Measurements from ENCODE around the gene FBXL16.
A peak's percentile ranks its signal among the peaks of the same experiment; 100 is the strongest.

The FBXL16 gene

DNA sequence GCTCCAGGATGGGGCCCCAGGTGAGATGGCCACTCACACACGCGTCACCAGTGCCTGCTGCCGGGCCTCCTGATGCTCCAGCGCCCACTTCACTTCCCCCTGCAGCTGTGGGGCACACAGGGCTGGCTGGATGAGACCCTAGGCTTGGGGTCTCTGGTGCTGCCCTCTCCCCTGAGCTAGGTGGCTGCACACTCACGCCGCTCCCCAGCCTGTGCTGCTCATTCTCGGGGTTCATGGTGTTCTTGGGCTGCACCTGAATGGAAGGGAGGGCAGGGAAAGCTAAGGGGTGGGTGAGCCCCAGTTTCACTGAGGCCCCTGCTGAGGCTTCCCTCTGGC is 19.4 kb upstream of the FBXL16 start:
- H3K36me3 ChIP-seq (ENCODE audit: control insufficient read depth, insufficient read depth, low read length), result no peaks in the 10 kb centered on the region
- no peak overlapping the region for H3K27ac ChIP-seq (ENCODE audit: low read depth, low read length)
- no peak overlapping the region for H3K9ac ChIP-seq (ENCODE audit: low read length)
- H3K4me1 ChIP-seq (ENCODE audit: control insufficient read depth, insufficient read depth, low read length), result peaks cover 4% of the 10 kb centered on the region
- no peak overlapping the region for H3K4me3 ChIP-seq (ENCODE audit: low read length)
- H3K27me3 ChIP-seq (ENCODE audit: control insufficient read depth, insufficient read depth, low read length), result peaks cover 17% of the 10 kb centered on the region

DNA sequence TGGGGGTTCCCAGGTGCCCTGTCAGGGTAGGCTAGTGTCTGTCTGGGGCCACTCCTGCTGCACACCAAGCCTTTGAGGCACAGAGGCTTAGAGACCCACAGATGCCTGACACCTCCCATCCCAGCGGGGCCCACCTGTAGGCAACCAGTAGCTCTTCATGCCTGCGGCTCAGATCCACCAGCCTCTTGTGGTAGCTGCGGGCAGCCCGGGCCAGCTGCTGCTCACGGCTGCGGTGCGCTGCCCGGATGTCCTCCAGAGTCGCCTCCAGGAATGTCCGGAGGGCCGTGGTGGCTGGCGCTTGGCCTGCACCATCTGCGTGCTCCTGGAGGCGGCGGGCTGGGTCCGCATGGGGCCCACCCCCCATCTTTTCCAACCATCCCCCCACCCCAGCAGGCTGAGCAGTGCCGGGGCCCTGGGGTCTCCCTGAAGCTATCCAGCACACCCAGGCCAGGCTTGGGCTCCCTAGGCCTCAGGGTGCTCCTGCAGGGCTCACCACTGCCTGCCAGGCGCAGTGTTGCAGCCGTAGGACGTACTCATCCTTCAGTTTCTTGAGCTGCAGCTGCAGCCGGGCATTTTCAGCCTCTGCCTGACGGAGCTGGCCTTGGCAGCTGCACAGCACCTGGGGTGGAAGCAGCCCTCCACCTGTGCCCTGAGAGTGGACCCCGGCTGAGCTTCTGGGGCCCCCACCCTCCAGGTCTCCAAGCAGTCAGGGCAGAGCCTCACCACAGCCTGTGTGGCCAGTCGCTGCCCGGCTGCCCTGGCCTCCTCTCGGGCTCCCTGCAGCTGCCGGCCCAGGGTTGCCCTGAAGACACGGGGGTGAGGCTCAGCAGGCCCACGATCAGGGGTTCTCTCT is 18.8 kb upstream of the FBXL16 start:
- Histone ChIP-seq H3K4me3 (ENCODE audit: low read length) (no peak overlapping the region), H3K27me3 (ENCODE audit: control insufficient read depth, insufficient read depth, low read length) (peaks cover 17% of the 10 kb centered on the region), H3K9ac (ENCODE audit: low read length) (no peak overlapping the region), H3K36me3 (ENCODE audit: control insufficient read depth, insufficient read depth, low read length) (no peaks in the 10 kb centered on the region), H3K4me1 (ENCODE audit: control insufficient read depth, insufficient read depth, low read length) (peaks cover 8% of the 10 kb centered on the region), H3K27ac (ENCODE audit: low read depth, low read length) (no peak overlapping the region)

DNA sequence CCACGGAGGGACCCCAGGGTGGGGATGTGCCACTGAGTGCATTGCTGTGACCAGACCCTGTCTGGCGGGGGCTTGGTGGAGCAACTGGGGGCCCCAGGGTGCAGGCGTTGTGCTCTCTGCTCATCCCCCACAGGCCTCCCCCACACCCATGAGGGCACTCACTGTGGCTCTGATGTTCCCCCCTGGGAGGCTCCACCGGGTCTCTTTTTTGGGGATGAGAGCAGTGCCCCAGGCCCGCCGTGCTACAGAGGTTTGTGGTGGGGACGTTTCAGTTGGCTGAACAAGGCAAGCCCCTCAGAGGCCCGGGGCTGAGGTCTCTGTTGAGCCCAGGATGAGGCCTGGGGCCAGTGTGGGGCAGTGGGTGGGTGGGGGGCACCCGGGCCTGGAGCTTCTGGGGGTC is 18.1 kb upstream of the FBXL16 start:
- H3K4me1 ChIP-seq (ENCODE audit: control insufficient read depth, insufficient read depth, low read length), result peaks cover 8% of the 10 kb centered on the region
- no peak overlapping the region for H3K4me3 ChIP-seq (ENCODE audit: low read length)
- peaks cover 17% of the 10 kb centered on the region for H3K27me3 ChIP-seq (ENCODE audit: control insufficient read depth, insufficient read depth, low read length)
- no peak overlapping the region for H3K27ac ChIP-seq (ENCODE audit: low read depth, low read length)
- no peaks in the 10 kb centered on the region for H3K36me3 ChIP-seq (ENCODE audit: control insufficient read depth, insufficient read depth, low read length)
- H3K9ac ChIP-seq (ENCODE audit: low read length), result no peak overlapping the region

DNA sequence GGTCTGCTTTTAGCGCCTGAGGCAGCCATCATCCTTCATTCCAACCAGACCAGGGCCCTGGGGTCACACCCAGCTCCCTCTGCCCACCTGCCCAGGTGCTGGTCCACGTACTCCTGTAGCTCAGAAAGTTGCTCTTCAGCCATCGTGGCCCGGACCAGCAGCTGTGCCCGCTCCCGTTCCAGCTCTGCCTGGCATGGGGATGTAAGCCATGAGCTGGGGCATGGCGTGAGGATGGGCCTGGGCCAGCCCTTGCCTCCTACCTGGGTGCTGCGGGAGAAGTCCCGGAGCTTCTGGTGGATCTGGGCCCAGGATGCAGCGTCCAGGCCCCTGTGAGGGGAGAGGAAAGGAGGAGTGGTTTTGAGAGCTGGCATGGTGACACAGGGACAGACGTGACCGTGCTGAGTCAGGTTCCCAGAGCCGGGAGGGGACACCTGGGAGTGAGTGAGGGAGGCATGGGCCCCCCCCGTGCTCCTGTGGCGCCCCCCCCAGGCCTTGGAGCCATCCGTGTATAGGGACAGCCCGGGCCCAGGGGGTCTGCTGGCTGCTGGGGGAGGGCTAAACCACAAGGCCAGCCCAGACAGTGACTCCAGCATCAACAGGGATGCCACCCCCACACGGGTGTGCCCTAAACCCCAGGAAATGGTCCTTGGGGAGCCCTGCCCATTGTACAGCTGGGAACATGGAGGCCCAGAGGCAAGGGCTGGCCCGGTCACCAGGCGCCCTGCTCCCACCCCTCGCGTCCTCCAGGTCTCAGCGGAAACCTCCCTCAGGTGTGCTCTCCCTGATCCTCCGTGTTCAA is 17.4 kb upstream of the FBXL16 start:
- Histone ChIP-seq H3K9ac (ENCODE audit: low read length) (no peak overlapping the region), H3K4me3 (ENCODE audit: low read length) (no peak overlapping the region), H3K4me1 (ENCODE audit: control insufficient read depth, insufficient read depth, low read length) (peaks cover 8% of the 10 kb centered on the region)

DNA sequence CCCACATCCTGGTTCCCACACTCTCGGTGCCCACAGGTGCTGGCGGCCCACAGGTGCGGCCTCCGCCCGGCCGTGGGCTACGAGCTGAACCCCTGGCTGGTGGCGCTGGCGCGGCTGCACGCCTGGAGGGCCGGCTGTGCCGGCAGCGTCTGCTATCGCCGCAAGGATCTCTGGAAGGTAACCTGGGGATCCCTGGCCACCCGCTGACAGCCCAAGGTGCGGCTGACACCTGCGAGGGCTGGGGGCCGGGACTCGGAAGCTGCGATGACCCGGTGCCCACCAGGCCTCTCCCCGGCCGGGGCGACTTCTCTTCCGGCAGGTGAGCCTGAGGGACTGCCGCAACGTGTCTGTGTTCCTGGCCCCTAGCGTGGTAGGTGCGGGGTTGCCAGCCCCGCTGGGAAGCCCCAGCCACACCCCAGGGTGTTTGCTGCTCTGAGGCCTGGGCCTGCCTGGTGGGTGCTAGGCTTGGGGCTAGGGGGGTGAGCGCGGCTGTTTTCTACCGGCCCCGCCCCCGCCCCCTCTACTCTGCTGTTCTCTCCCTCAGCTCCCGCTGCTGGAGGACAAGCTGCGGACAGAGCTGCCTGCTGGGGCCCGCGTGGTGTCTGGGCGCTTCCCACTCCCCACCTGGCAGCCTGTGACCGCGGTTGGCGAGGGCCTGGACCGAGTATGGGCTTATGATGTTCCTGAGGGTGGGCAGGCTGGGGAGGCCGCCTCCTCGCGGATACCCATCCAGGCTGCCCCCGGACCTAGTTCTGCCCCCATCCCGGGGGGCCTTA is 16.4 kb upstream of the FBXL16 start:
- H3K4me3 ChIP-seq (ENCODE audit: low read length), result peak overlapping the region; percentile 92
- H3K36me3 ChIP-seq (ENCODE audit: control insufficient read depth, insufficient read depth, low read length), result no peaks in the 10 kb centered on the region
- H3K4me1 ChIP-seq (ENCODE audit: control insufficient read depth, insufficient read depth, low read length), result peaks cover 8% of the 10 kb centered on the region
- peak overlapping the region; percentile 87 for H3K27ac ChIP-seq (ENCODE audit: low read depth, low read length)
- no peak overlapping the region for H3K9ac ChIP-seq (ENCODE audit: low read length)
- H3K27me3 ChIP-seq (ENCODE audit: control insufficient read depth, insufficient read depth, low read length), result peaks cover 11% of the 10 kb centered on the region

More for the DNA sequence above, 17.4 kb upstream of the FBXL16 start:
- Histone ChIP-seq H3K27ac (ENCODE audit: low read depth, low read length) (no peak overlapping the region), H3K27me3 (ENCODE audit: control insufficient read depth, insufficient read depth, low read length) (peaks cover 17% of the 10 kb centered on the region), H3K36me3 (ENCODE audit: control insufficient read depth, insufficient read depth, low read length) (no peaks in the 10 kb centered on the region)

DNA sequence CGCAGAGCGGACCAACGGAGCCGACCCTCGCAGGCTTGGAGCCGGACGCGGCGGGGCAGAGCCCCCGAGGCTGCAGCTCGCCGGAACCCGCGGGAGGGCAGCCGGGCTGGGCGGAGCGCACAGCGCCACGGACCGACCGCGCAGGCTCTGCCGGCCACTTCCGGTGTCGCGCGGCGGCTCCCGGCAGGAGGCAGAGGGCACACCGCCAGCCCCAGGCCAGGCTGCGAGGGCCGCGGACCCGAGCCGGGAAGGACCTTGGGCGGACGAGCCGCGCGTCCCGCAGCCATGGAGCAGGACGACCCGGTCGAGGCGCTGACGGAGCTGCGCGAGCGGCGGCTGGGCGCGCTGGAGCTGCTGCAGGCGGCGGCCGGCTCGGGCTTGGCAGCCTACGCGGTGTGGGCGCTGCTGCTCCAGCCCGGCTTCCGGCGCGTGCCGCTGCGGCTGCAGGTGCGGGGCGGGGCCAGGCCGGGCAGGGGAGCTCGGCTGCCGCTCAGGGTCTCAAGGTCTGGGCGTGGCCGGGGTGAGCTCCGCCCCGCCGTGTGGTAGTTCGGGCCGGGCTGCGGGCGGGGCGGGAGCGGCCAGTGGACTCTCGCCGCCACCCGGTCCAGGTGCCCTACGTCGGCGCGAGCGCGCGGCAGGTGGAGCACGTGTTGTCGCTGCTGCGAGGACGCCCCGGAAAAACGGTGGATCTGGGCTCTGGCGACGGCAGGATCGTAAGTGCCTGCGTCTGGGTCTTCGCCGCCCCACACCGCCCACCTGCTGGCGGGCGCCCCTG is 15.6 kb upstream of the FBXL16 start, which contains the start of gene ANTKMT:
ANTKMT (plus strand) TSS at position 157 of the 775 bp plus-strand sequence; CDS start at position 286, 129 bp downstream.
- Histone ChIP-seq H3K36me3 (ENCODE audit: control insufficient read depth, insufficient read depth, low read length) (no peaks in the 10 kb centered on the region), H3K27me3 (ENCODE audit: control insufficient read depth, insufficient read depth, low read length) (peaks cover 11% of the 10 kb centered on the region), H3K27ac (ENCODE audit: low read depth, low read length) (peak within 1 kb of the TSS; percentile 87), H3K9ac (ENCODE audit: low read length) (peak within 1 kb of the TSS; percentile 70), H3K4me3 (ENCODE audit: low read length) (peak within 1 kb of the TSS; percentile 92), H3K4me1 (ENCODE audit: control insufficient read depth, insufficient read depth, low read length) (peaks cover 10% of the 10 kb centered on the region)

DNA sequence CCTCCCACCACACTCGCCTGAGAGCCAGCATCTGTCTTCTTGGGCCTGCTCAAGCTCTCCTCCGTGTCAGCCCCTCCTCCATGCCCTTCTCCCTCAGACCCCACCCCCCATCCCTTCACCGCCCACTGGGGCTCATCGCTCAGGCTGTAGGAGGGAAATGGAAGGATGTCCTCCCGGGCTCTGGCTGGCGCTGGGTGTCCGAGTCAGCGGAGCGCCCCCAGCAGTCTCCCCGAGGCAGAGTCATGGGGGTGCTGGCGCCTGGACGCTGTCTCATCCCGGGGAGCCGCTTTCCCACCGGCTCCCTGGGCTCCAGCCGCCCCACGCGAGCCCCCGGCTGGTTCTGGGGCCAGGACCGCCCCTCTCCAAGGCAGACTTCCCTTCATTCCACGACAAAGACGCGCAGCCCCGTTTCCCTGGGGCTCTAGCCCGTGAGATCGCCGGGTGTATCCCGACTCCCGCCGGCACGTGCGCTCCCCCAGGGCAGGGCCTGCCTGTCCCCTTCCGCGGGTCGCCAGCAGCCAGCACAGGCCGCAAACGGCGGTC is 14.9 kb upstream of the FBXL16 start:
- peak overlapping the region; percentile 87 for H3K27ac ChIP-seq (ENCODE audit: low read depth, low read length)
- peaks cover 15% of the 10 kb centered on the region for H3K4me1 ChIP-seq (ENCODE audit: control insufficient read depth, insufficient read depth, low read length)
- peak overlapping the region; percentile 92 for H3K4me3 ChIP-seq (ENCODE audit: low read length)
- no peaks in the 10 kb centered on the region for H3K36me3 ChIP-seq (ENCODE audit: control insufficient read depth, insufficient read depth, low read length)
- H3K9ac ChIP-seq (ENCODE audit: low read length), result peak overlapping the region; percentile 70
- H3K27me3 ChIP-seq (ENCODE audit: control insufficient read depth, insufficient read depth, low read length), result peaks cover 13% of the 10 kb centered on the region

DNA sequence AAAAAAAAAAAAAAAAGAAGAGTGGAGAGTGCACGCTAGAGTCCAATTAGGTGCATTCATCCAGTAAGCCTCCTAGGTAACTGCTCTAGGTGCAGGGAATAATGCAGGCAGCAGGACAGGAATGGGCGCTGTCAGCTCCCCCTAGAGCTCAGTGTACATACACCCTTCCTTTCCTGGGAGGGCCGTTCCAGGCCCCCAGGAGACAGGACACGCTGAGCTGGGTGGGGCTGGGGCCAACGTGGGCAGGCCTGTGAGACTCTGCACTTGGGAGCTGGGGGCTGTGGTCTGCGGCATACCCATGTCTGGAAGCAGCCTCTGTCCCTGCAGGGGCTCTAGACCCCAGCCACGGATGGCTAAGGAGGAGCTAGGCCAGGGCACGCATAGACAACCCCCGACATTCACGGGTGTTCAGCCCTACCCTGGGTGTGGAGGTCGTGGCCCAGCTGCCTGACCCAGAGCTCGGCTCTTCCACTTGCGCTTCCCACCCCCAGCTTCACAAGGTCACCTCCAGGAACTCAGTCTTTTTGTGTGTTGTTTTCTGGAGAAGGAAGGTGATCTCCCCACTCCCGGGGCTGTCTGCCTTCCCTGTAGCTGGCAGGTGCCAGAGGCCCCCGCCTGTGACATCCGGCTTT is 14.3 kb upstream of the FBXL16 start:
- H3K4me3 ChIP-seq (ENCODE audit: low read length), result peak overlapping the region; percentile 92
- H3K27ac ChIP-seq (ENCODE audit: low read depth, low read length), result peak overlapping the region; percentile 87

DNA sequence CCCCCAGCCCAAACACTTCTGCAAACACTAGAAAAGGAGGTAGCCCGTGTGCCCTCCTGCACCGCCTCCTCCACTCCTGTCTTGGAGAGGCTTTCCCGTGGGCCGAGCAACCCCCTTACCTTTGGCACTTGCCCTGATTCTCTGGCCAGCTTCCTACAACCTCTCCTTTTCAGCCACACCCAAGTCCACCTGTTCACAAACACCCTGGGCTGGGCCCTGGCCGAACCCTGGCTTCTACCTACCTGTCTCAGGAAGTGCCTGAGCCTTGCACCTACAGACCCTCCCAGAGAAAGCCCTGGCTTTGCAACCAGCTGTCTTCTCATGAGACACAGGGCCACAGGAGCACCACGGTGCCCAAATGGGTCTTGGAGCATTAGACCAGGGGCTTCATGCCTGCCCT is 13.3 kb upstream of the FBXL16 start:
- Histone ChIP-seq H3K27me3 (ENCODE audit: control insufficient read depth, insufficient read depth, low read length) (peaks cover 10% of the 10 kb centered on the region), H3K4me1 (ENCODE audit: control insufficient read depth, insufficient read depth, low read length) (peaks cover 15% of the 10 kb centered on the region), H3K9ac (ENCODE audit: low read length) (no peak overlapping the region), H3K4me3 (ENCODE audit: low read length) (no peak overlapping the region), H3K27ac (ENCODE audit: low read depth, low read length) (no peak overlapping the region), H3K36me3 (ENCODE audit: control insufficient read depth, insufficient read depth, low read length) (no peaks in the 10 kb centered on the region)

More for the DNA sequence above, 14.3 kb upstream of the FBXL16 start:
- Histone ChIP-seq H3K36me3 (ENCODE audit: control insufficient read depth, insufficient read depth, low read length) (no peaks in the 10 kb centered on the region), H3K9ac (ENCODE audit: low read length) (peak overlapping the region; percentile 70), H3K27me3 (ENCODE audit: control insufficient read depth, insufficient read depth, low read length) (peaks cover 10% of the 10 kb centered on the region), H3K4me1 (ENCODE audit: control insufficient read depth, insufficient read depth, low read length) (peaks cover 15% of the 10 kb centered on the region)

DNA sequence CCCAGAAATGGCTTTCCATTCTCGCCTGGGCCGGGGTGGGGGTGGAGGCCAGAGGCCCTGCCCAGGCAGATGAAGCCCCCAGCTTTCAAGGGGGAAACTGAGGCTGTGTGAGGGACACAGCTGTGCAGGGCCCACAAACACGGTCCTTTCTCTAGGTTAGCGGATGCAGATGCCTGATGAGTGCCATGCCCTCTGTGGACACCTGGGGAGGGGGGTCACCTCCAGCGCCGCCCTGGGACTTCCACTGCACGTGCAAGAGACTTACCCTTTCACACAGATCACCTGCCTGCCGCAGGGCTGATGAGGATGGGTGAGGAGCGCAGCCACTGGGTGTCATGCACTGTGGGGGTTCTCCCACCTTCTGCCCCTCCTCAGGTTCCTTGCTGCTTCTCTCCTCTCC is 12.8 kb upstream of the FBXL16 start:
- no peak overlapping the region for H3K4me3 ChIP-seq (ENCODE audit: low read length)
- H3K27me3 ChIP-seq (ENCODE audit: control insufficient read depth, insufficient read depth, low read length), result peaks cover 10% of the 10 kb centered on the region
- H3K36me3 ChIP-seq (ENCODE audit: control insufficient read depth, insufficient read depth, low read length), result no peaks in the 10 kb centered on the region
- H3K27ac ChIP-seq (ENCODE audit: low read depth, low read length), result no peak overlapping the region
- no peak overlapping the region for H3K9ac ChIP-seq (ENCODE audit: low read length)
- peaks cover 15% of the 10 kb centered on the region for H3K4me1 ChIP-seq (ENCODE audit: control insufficient read depth, insufficient read depth, low read length)
